GM18505 (cell line): ENCODE measurements around the gene FCHSD1.

Experiments
- ATAC-seq: cut with Tn5 transposase; IDR thresholded peaks from one replicate; pipeline ENCODE4 v1.9.1; 2021; ENCODE audit not compliant: unreplicated experiment
- POLR2A ChIP-seq: IDR thresholded peaks from 4 replicates; pipeline ENCODE4 v1.6.1; 2011; ENCODE audit warnings: borderline replicate concordance; ENCODE audit not compliant: insufficient read depth, insufficient read length; ENCODE audit errors: extremely low read depth

FCHSD1 gene

DNA sequence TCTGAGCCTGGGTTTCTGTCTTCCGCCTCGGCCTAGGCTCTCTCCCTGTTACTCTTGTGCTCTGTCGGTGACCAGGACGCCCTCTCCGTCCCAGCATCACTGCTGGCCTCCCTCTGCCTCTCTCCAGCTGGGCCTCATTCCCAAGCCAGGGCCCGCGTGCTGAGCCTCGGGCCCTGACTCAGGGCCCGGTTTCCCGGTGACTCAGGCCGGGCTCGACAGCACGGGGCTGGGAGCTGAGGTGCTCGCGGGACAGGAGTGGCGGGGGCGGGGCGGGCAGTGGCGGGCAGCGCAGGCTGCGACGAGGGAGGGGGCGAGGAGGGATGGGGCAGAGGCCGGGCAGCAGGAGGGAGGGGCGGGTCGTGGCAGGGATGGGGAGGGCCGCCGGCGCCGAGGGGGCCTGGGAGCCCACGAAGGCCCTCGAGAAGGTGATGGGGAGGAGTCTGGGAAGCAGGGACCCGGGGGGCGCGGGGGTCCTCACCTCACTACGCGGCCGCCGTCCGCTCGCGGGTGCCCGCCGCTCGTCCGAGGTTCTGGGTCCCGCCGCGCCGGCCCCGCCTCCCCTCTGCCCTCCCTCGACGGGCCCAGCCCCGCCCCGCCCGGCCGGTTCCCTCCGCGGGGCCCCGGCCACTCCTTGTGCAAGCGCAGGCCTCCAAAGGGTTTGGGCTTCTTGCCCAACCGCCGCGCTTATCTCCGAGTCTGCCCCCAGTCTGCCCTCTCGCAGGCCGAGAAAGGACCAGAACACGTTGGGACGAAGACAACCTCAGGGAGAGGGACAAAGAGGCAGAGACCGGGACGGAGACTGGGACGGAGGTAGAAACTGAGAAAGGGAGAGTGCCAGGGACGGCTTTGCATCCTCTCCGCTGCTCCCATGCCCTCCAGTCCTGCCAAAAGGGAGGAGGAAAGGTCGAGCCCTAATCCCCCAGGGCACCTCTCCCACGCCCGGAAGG lies 30.8 kb upstream of the FCHSD1 start, which contains the start of gene ARAP3:
TSS of gene ARAP3 (minus strand) at position 536 of the 947 bp plus-strand sequence. CDS start 1,744 bp downstream, outside the sequence.
- no peak for TF ChIP-seq POLR2A
- no peak for ATAC-seq

DNA sequence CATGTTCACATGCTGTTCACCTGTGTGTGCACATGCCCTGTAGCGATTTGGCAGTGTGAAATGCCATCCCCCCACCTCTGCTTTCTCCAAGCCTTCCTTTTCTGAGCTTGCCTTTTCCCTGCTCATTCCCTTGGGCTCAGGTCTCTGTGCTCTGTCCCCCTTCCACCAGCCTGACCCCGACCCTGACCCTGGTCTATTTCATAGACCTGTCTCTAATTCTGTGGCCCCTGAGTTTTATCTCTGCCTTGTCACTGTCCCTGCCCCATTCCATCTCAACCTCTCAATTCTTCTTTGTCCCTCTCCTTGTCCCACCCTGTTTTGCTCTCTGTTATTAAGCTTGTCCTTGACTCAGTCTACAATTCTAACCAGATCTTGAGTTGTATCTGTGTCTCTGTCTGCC lies 30.1 kb upstream of the FCHSD1 start:
- ATAC-seq, result no peak
- TF ChIP-seq POLR2A, result no peak

DNA sequence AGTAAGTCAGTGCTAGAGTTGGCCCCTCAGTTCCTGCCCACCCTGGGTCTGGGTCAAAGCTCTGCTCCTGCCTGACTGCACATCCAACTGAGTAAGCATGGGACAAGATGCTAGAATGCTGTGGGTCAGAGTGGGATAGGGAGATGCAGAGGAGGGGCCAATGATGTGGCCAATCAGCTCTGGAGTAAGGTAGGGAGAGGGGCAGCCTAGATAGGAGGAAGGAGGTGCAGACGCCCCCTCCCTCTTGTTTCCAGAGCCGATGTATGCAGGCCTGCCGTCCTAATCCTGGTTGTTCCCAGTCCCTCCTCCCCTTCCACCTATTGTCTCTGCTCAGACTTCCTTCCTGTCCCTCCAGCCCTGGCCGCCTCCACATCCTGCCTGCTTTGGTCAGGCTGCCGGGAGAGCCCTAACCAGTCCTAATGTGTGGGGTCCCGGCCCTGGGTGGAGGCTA lies 29.6 kb upstream of the FCHSD1 start:
- ATAC-seq, result no peak
- no peak for TF ChIP-seq POLR2A

DNA sequence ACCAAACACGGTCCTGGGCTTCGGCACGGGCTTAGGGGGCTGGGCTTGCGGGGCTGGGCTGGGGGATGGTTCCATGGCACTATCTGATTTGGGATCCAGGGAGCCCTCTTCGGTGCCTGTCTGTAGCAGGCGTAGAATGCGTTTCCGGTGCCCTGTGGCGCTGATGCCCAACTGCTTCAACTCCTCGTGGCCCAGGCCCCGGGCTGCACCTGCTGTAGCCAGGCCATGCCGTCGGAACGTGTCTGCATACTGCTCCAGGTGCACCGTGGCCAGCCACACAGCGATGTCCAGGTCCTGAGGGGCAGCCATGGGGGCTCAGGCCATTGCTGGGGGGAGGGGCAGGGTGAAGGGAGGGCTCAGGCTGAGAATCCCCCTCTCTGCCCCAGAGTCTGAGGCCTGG lies 29.0 kb upstream of the FCHSD1 start:
- TF ChIP-seq POLR2A, result no peak

DNA sequence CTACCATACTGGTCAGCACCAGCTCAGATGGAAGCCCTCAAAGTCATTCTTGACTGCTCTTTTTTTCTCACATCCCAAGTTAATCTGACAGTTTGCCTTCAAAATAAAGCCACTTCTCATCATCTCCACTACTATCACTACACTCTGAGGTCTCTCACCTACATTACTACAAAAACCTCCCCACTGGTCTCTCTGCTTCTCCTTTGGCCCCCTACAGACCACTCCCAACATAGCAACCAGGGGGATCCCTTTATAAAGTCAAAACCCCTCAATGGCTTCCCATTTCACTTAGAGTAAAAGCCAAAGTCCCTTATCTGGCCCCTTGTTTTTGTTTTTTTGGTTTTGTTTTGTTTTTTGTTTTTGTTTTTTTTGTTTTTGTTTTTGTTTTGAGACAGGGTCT lies 26.2 kb upstream of the FCHSD1 start:
- ATAC-seq, result no peak
- no peak for TF ChIP-seq POLR2A

More for the DNA sequence above, 29.0 kb upstream of the FCHSD1 start:
- ATAC-seq, result no peak

DNA sequence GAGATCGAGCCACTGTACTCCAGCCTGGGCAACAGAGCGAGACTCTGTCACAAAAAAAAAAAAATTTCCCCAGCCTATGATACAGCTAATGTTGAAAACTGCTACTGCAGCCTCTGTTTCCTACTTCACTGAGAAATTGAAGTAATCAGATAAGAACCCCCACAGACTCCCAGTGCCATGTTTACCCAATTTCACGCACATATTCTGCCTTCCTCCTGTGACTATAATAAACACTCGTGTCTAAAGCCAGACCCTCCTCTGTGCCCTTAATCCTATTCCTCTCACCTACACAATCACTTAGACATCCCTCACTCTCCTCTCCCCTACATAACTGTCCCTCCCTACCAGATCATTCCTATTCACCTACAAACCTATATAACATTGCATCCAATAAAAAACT lies 24.5 kb upstream of the FCHSD1 start:
- ATAC-seq, result no peak
- TF ChIP-seq POLR2A, result no peak

DNA sequence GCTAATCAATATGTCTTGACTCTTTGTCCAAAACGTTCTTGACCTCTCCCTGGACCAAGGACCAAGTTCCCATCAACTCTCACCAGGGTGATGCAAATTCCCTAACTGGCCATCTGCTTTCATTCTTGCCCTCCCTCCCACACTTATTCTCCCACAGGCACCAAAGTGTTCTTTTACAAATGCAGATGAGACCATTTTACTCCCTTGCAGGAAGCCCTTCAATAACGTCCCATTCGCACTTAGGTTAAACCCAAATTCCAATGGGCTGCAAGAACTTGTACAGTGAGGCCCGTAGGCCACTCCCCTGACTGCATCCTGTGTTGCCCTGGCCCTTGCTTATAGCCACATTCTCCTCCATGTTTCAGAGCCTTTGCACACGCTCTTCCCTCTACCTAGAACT lies 23.5 kb upstream of the FCHSD1 start:
- TF ChIP-seq POLR2A, result no peak
- ATAC-seq, result no peak

DNA sequence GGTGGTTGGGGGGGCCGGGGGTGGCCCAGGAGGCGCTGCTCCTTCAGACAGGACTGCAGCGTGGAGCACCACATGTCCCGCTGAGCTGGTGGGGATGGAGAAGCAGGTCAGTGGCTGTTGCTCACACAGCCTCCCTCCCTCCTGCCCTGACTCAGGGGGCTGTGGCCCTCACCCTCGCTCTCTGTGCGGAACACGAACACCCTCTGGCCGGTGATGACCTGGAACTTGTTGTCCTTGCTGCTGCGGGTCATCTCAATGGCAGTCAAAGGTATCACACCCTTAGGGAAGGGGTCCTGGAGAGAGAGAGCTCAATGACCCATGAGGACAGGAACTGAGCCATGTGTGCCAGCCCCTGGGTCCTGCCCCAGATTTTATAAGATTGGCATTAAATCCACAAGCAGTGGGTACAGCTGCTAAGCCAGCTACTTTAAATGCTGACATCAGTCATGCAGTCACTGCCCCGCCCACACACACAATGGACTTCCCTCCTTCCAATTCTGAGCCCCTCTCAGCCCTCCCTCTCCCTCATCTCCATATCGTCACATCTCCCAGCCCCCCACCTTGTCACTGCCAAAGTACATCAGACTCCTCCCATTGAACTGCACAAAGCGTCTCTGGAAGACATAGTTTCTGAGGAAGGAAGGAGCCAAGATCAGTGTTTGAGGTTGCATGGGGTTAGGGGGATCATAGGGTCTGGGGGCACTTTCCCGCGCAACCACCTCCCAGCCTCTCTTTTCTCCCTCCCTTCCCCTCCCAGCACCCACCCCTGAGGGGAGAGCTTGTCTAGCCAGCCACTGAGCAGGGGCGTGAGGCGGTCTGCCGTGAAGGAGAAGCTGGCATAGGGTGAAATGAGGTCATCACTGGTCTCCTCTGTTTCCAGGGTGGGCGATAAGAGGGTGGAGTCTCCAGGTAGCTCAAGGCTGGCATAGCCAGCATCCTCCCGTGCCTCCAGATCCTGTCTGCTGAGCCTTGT lies 21.9 kb upstream of the FCHSD1 start:
- TF ChIP-seq POLR2A, result no peak
- no peak for ATAC-seq

DNA sequence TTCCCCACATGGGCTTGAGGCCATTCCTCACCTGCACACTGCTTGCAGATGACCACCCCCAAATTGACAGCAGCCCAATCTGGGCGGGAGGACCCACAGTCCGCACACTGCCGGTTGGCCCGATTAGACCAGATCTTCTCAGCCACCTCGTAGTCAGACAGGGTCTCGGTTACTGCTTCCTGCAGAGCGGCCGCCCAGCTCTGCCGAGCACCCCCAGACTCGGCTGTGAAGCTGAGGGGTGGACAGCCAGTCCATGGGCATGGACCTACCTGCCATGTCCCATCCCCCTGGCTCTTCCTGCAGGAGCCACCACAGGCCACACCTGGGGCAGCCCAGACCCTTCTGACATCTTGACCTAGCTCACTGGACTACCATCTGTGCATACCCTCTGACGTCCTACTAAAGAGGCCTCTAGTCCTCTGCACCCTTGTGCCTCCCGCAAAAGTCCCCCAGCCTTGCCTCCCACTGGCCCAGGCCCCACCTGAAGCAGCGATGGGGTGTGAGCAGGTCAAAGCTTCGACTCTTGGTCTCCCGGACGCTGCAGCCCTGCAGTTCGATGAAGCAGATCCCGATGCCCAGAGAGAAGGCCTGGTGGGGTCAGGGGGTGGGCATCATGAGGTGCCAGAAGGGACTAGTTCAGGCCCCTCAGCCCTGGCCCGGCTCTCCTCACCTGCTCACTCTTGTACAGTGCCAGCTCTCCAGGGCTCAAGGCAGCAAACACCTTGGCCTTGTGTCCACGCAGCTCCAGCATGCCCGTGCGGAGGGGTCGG lies 21.0 kb upstream of the FCHSD1 start:
- no peak for ATAC-seq
- TF ChIP-seq POLR2A, result no peak

DNA sequence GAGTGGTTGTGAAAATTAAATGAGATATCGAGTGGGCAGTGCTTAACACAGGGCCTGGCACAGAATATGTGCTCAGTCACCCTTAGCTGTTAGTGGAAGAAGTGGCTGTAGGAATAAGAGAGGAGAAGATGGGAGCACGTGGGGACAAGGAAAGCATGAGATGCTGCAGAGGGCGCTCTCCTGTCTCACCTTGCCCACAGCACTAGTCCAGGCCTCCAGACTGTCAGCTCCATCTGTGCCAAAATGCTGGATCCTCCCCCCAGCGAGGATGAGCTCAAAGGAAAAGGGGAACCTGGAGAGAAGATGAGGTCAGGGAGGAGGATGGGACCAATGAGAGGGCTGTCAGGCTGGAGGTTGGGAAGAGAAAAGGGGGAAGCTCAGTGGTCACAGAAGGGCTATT lies 18.3 kb upstream of the FCHSD1 start:
- no peak for ATAC-seq

DNA sequence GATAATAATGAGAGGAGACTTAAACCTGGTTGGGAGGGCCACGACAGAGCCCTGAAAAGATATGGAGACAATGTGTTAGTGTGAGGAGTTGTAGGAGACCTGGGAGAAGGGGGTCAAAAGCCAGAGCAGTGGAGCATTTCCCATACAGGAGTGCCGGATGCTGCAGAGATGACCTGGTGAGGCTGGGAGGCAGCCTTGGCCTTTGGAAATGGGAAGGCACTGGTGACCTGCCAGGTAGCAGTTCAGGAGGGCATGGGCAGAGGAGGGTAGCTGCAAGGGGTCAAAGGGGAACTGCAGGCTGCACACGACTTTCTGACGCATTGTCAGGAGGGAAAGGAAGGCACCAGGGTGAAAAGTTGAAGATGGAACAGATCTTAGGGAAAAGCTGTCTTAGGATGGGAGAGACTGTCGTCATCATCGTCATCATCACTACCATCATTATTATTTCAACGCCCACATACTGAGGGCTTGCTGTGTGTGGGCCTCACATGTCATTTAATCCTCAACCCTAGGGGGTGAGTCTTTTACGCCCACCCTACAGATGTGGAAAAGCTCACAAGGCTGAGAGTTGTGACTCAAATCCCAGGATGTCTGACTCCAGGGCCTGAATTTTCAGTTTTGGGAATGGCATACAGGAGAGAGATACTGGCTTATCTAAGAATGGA lies 17.5 kb upstream of the FCHSD1 start:
- ATAC-seq, result no peak
- TF ChIP-seq POLR2A, result no peak

More for the DNA sequence above, 18.3 kb upstream of the FCHSD1 start:
- TF ChIP-seq POLR2A, result no peak
